RWPE2 (cell line): ENCODE data around the gene ALMS1.
"Not testable (repeated sequence)": the region's sequence is repeated elsewhere in the genome, so short reads cannot be mapped to it uniquely, and the experiment has no call there.

Experiments used
- ATAC-seq: fragments of 200-7000 bp; cut with Tn5 transposase; 3 replicates; pipeline ENCODE4 v1.9.1; 2021; ENCODE audit warnings: low read depth
- DNase-seq: peaks from one replicate; pipeline ENCODE4 v3.0.0-alpha.2; 2020; ENCODE audit warnings: low spot score
- H3K27ac ChIP-seq: fragments of 450-650 bp; 2 replicates; pipeline ENCODE4 v1.5.1; 2017; ENCODE audit warnings: mild to moderate bottlenecking; ENCODE audit not compliant: poor library complexity, severe bottlenecking
- H3K27me3 ChIP-seq: fragments of 250-450 bp; sonication (Bioruptor Pico); 2 replicates; pipeline ENCODE4 v1.5.1; 2021; ENCODE audit warnings: mild to moderate bottlenecking, moderate library complexity; ENCODE audit not compliant: insufficient read depth, poor library complexity, severe bottlenecking
- H3K36me3 ChIP-seq: fragments of 250-450 bp; sonication (Bioruptor Pico); 2 replicates; pipeline ENCODE4 v1.5.1; 2020; ENCODE audit warnings: low read depth, mild to moderate bottlenecking, moderate library complexity
- H3K4me1 ChIP-seq: fragments of 250-450 bp; sonication (Bioruptor Pico); 2 replicates; pipeline ENCODE4 v1.5.1; 2021; ENCODE audit warnings: mild to moderate bottlenecking, moderate library complexity; ENCODE audit not compliant: insufficient read depth, poor library complexity, severe bottlenecking
- H3K4me3 ChIP-seq: fragments of 250-450 bp; sonication (Bioruptor Pico); 2 replicates; pipeline ENCODE4 v1.5.1; 2021; ENCODE audit warnings: mild to moderate bottlenecking, moderate library complexity; ENCODE audit not compliant: severe bottlenecking
- H3K9me3 ChIP-seq: fragments of 250-450 bp; sonication (Bioruptor Pico); 2 replicates; pipeline ENCODE4 v1.5.1; 2021; ENCODE audit warnings: mild to moderate bottlenecking, moderate library complexity; ENCODE audit not compliant: severe bottlenecking
- TF ChIP-seq, protein P1 (sequence below): fragments of 450-650 bp; IDR thresholded peaks from one replicate; pipeline ENCODE4 v1.5.1; 2017; ENCODE audit warnings: mild to moderate bottlenecking, moderate library complexity; ENCODE audit not compliant: poor library complexity, severe bottlenecking

ALMS1 gene

DNA sequence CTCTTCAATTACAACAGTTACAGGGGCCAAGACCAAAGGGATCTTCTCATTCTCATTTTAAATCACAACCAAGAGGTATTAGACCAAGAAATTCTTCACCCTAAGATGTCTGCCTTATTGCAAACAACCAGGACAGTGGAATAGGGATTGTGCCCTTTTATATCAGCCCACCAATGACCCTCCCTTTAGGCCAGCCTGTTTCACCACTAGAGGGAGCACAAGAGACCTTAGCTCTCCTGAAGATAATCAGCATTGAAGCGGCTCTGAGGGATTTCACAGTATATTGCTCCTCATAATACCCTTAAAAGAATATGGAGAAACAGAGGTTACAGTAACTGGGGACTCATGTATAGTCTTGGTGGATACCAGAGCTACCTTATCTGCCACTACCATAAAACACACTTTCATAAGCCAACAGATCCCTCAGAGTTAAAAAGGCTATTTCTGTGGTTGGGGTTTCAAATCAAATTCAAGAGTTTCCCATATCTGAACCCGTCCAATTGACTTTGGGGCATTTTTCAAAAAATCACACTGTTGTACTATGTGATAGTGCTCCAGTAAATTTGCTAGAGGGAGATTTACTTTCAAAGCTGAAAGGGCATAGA lies 245.1 kb downstream of the ALMS1 start:
- not testable (repeated sequence) for H3K27ac ChIP-seq, H3K9me3 ChIP-seq, H3K27me3 ChIP-seq, H3K4me1 ChIP-seq, DNase-seq, H3K4me3 ChIP-seq, H3K36me3 ChIP-seq
- TF ChIP-seq, protein P1, sequence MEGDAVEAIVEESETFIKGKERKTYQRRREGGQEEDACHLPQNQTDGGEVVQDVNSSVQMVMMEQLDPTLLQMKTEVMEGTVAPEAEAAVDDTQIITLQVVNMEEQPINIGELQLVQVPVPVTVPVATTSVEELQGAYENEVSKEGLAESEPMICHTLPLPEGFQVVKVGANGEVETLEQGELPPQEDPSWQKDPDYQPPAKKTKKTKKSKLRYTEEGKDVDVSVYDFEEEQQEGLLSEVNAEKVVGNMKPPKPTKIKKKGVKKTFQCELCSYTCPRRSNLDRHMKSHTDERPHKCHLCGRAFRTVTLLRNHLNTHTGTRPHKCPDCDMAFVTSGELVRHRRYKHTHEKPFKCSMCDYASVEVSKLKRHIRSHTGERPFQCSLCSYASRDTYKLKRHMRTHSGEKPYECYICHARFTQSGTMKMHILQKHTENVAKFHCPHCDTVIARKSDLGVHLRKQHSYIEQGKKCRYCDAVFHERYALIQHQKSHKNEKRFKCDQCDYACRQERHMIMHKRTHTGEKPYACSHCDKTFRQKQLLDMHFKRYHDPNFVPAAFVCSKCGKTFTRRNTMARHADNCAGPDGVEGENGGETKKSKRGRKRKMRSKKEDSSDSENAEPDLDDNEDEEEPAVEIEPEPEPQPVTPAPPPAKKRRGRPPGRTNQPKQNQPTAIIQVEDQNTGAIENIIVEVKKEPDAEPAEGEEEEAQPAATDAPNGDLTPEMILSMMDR: peak; percentile 40
- peak; percentile 87 for ATAC-seq

DNA sequence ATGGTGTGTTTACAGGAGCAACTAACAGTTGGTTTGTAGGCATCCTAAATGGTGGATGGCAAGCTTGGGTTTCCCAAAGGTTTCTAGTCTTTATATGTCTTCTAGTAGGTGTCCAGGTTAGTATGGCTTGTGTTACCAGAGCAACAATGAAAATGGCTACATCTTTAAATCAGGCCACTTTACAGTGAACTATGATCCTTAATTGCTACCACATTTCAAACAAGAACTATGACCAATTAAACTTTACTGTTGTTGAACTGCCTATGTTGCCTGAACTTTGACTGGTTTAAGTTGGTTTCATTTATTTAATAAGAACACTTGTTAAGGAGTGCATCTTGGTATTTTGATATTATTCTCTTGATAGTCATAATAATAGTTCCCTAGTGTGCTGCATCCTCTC lies 251.3 kb downstream of the ALMS1 start:
- H3K9me3 ChIP-seq, H3K4me3 ChIP-seq, DNase-seq, ATAC-seq, H3K27me3 ChIP-seq, H3K4me1 ChIP-seq, H3K36me3 ChIP-seq, H3K27ac ChIP-seq: not testable (repeated sequence)

DNA sequence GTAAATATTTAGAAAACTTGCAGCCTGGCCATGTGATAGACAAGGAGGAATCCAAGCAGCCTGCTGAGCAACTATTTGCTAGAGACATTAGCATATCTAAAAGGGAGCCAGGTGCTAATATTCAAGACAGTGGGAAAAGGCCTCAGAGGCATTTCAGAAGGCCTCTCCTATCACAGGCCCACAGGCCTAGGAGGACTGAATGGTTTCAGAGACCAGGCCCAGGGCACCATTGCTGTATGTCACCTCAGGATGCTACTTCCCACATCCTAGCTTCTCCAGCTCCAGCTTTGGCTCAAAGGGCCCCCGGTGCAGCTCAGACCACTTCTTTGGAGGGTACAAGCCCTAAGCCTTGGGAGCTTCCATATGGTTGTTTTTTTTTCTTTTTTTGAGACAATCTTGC lies 252.8 kb downstream of the ALMS1 start:
- H3K9me3 ChIP-seq: no peaks in the 10 kb centered on the region
- no peak overlapping the region for H3K27ac ChIP-seq
- no peaks in the 10 kb centered on the region for H3K36me3 ChIP-seq
- H3K4me3 ChIP-seq: no peak overlapping the region
- H3K27me3 ChIP-seq: no peaks in the 10 kb centered on the region
- H3K4me1 ChIP-seq: no peaks in the 10 kb centered on the region
- DNase-seq (no peak), ATAC-seq (no peak)
- TF ChIP-seq, protein P1: no peak

- Histone ChIP-seq H3K36me3 (no peaks in the 10 kb centered on the region), H3K9me3 (no peaks in the 10 kb centered on the region), H3K4me1 (no peaks in the 10 kb centered on the region), H3K27ac (no peak overlapping the region), H3K27me3 (no peaks in the 10 kb centered on the region), H3K4me3 (no peak overlapping the region)
- TF ChIP-seq, protein P1: no peak
- DNase-seq (no peak), ATAC-seq (no peak)
Observed at GRCh38 chr2:73640511-73640911, 254.9 kb downstream of the ALMS1 start.

- no peak for DNase-seq
- ATAC-seq: no peak
- TF ChIP-seq, protein P1: no peak
- H3K4me3 ChIP-seq: no peak overlapping the region
- no peak overlapping the region for H3K27ac ChIP-seq
- H3K4me1 ChIP-seq: no peaks in the 10 kb centered on the region
- H3K36me3 ChIP-seq: no peaks in the 10 kb centered on the region
- H3K27me3 ChIP-seq: no peaks in the 10 kb centered on the region
- H3K9me3 ChIP-seq: no peaks in the 10 kb centered on the region
Observed at GRCh38 chr2:73640946-73641766, 255.5 kb downstream of the ALMS1 start.
